ENCODE results near the gene ARL14.

DNA sequence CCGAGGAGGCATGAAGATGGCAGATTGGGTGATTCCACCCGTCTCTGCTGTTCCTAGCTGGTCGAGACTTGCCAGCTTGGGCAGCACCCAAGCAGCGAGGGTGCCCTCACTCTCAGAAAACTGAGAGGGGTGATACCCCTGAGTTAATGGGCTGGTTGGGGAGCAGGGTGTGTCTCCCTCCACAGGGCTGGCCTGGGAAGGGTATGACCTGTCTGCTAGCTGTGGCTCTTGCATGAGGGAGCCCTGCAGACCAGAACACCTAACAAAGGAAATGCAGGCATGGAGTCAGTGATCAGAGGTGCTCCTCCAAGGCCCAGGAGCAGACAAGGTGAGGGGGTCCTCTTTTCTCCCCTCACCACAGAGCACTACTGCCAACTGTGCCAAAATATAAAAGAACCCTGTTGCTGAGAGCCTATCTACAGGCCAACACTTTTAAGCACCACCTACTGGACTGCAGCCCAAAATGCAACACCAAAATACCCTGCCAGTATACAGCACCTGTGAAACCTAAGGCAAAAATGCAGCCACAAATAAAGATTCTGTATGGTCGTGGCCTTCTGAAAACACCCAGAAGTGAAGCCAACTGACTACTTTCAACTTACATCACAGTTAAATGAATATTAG is 43.3 kb downstream of the ARL14 start:
- TF ChIP-seq CTCF (IDR thresholded peaks at IDR 0.05; ENCODE audit: low read depth, low read length, missing input control) (peak; percentile 20), JUND (IDR thresholded peaks at IDR 0.05) (no peak), MAX (IDR thresholded peaks at IDR 0.05) (no peak), ATF3 (IDR thresholded peaks at IDR 0.05) (no peak), GABPA (IDR thresholded peaks at IDR 0.05 in 1 of 2, conservative IDR thresholded peaks at IDR 0.05 in 1 of 2) (no peak), RAD21 (IDR thresholded peaks at IDR 0.05) (peak; percentile 22 to 39), SP1 (IDR thresholded peaks at IDR 0.05) (no peak), YY1 (IDR thresholded peaks at IDR 0.05) (no peak), TAF1 (conservative IDR thresholded peaks at IDR 0.05) (no peak), HNF4G (IDR thresholded peaks at IDR 0.05) (no peak), HNF4A (conservative IDR thresholded peaks at IDR 0.05) (no peak)
- TF ChIP-seq, protein P1, sequence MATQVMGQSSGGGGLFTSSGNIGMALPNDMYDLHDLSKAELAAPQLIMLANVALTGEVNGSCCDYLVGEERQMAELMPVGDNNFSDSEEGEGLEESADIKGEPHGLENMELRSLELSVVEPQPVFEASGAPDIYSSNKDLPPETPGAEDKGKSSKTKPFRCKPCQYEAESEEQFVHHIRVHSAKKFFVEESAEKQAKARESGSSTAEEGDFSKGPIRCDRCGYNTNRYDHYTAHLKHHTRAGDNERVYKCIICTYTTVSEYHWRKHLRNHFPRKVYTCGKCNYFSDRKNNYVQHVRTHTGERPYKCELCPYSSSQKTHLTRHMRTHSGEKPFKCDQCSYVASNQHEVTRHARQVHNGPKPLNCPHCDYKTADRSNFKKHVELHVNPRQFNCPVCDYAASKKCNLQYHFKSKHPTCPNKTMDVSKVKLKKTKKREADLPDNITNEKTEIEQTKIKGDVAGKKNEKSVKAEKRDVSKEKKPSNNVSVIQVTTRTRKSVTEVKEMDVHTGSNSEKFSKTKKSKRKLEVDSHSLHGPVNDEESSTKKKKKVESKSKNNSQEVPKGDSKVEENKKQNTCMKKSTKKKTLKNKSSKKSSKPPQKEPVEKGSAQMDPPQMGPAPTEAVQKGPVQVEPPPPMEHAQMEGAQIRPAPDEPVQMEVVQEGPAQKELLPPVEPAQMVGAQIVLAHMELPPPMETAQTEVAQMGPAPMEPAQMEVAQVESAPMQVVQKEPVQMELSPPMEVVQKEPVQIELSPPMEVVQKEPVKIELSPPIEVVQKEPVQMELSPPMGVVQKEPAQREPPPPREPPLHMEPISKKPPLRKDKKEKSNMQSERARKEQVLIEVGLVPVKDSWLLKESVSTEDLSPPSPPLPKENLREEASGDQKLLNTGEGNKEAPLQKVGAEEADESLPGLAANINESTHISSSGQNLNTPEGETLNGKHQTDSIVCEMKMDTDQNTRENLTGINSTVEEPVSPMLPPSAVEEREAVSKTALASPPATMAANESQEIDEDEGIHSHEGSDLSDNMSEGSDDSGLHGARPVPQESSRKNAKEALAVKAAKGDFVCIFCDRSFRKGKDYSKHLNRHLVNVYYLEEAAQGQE (IDR thresholded peaks at IDR 0.05): peak; percentile 77
- TF ChIP-seq, protein P2, sequence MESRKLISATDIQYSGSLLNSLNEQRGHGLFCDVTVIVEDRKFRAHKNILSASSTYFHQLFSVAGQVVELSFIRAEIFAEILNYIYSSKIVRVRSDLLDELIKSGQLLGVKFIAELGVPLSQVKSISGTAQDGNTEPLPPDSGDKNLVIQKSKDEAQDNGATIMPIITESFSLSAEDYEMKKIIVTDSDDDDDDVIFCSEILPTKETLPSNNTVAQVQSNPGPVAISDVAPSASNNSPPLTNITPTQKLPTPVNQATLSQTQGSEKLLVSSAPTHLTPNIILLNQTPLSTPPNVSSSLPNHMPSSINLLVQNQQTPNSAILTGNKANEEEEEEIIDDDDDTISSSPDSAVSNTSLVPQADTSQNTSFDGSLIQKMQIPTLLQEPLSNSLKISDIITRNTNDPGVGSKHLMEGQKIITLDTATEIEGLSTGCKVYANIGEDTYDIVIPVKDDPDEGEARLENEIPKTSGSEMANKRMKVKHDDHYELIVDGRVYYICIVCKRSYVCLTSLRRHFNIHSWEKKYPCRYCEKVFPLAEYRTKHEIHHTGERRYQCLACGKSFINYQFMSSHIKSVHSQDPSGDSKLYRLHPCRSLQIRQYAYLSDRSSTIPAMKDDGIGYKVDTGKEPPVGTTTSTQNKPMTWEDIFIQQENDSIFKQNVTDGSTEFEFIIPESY (IDR thresholded peaks at IDR 0.05): no peak

Data from liver (tissue), 3 donors.